COLO668 (cell line): ENCODE data around the gene RPGRIP1L.

Experiments
- DNase-seq: peaks from one replicate; lab custom pipeline; 2025; ENCODE audit not compliant: unreplicated experiment; lab: John Stamatoyannopoulos, UW

RPGRIP1L gene

GRCh38 chr16:53559270-53559951 lies 144.2 kb downstream of the RPGRIP1L start:
- no peak for DNase-seq

GRCh38 chr16:53558710-53559109 lies 144.9 kb downstream of the RPGRIP1L start:
- DNase-seq: no peak

- no peak for DNase-seq
Measured at GRCh38 chr16:53556521-53556920, 147.1 kb downstream of the RPGRIP1L start.

DNA sequence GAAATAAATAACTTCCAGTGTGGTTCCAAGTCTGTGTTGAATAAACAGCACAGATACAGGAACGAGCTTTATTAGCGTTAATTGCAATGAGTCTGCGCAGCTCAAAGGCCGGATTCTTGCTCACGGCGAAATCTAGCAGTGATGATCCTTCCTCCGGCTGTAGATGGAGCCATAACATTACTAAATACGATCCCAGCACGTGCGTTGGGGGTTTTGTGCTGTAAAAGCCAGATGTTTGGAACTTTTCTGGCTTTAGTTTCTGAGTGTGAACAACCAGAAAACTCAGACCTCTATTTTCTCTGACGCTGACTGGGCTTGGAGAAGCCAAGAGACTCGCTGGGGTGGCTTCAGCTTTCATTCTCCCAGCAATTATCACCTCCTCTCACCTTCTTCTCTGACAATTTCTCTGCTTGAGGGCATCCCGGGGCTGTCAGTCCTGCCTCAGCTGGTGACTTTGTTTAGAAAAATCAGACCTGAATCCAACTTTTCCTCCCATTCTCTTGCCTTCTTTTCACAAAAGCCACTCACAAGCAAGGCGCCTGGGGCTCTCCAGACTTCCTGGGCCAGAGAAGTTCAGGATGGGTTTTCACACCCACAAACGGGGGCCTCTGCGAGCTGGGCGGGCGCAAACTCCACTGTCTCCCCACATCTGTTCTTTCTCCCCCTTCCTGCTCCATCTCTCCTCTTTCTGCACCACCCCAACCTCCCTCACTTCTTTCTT lies 153.5 kb downstream of the RPGRIP1L start:
- DNase-seq: peak; percentile 68
